Measurements from ENCODE around the gene NOC3L.
"Not testable (repeated sequence)": the region's sequence is repeated elsewhere in the genome, so short reads cannot be mapped to it uniquely, and the experiment has no call there.

The NOC3L gene

DNA sequence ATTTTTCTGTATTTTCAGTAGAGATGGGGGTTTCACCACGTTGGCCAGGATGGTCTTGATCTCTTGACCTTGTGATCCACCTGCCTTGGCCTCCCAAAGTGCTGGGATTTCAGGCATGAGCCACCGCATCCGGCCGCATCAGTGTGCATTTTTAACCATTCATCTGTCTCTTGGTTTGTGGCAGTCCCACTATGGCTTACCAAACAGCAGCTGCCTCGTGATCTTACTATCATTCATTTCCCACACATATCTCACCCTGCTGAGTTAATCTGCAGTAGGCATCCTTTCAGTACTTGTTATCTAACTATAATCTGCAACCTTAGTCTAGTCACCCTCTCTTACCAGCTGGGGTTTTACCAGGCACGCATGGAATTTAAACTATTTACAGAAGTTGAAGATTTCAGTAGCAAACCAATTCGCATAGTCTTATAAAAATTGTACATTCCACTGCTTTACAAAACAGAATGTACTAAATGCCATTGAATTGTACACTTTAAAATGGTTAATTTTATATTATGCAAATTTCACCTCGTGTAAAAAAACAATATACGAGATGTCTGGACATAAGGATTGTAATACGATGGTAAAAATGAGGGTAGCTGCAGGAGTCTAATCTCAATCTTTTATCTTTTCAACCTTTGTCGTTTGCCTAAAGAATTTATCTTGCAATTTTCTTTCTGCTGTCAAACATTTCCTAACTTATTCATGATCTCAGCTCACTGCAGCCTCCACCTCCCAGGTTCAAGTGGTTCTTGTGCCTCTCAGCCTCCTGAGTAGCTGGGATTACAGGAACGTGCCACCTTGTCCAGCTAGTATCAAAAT is 35.0 kb upstream of the NOC3L start:
- Histone ChIP-seq H3K27ac (ENCODE audit: low read depth, low read length) (no peak overlapping the region), H3K4me3 (ENCODE audit: low read depth in 1 of 2, low read length in 2 of 2) (no peak overlapping the region), H3K9ac (ENCODE audit: low read length) (no peak overlapping the region), H3K27me3 (ENCODE audit: control insufficient read depth in 1 of 2, insufficient read depth in 2 of 2, low read length in 2 of 2) (no peaks in the 10 kb centered on the region), H3K36me3 (ENCODE audit: insufficient read depth, low read length) (no peaks in the 10 kb centered on the region), H3K4me1 (ENCODE audit: insufficient read depth, low read length) (no peaks in the 10 kb centered on the region), H3K9me3 (ENCODE audit: low read length) (no peaks in the 10 kb centered on the region)

DNA sequence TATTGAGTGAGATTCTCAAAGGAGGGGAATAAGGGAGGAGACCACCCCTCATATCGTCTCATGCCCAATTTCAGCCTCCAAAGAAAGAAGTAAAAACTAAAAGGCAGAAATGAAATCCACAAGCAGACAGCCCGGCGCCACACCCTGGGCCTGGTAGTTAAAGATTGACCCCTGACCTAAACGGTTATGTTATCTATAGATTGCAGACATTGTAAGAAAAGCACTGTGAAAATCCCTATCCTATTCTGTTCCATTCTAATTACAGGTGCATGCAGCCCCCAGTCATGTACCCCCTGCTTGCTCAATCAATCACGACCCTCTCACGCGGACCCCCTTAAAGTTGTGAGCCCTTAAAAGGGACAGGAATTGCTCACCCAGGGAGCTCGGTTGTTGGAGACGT is 29.4 kb upstream of the NOC3L start:
- not testable (repeated sequence) for H3K36me3 ChIP-seq (ENCODE audit: insufficient read depth, low read length); H3K9ac ChIP-seq (ENCODE audit: low read length); H3K27ac ChIP-seq (ENCODE audit: low read depth, low read length); H3K4me3 ChIP-seq (ENCODE audit: low read depth in 1 of 2, low read length in 2 of 2); H3K27me3 ChIP-seq (ENCODE audit: control insufficient read depth in 1 of 2, insufficient read depth in 2 of 2, low read length in 2 of 2); H3K4me1 ChIP-seq (ENCODE audit: insufficient read depth, low read length); H3K9me3 ChIP-seq (ENCODE audit: low read length)

DNA sequence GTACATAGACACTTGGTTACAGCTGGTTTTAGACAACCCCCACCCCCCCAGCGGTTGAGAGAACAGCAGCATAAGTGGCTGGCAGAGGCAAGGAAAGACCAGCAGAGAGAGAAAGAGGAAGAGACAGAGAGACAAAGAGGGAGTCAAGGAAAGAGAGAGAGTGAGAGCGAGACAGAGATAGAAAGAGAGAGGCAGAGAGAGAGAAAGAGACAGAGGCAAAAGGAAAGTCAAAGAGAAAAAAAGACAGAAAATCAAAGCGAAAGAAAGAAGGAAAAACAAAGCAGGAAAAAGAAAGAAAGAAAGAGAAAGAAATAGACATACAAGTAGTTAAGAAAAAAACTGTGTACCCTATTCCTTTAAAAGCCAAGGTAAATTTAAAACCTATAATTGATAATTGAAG is 23.0 kb upstream of the NOC3L start:
- H3K36me3 ChIP-seq (ENCODE audit: insufficient read depth, low read length); H3K4me3 ChIP-seq (ENCODE audit: low read depth in 1 of 2, low read length in 2 of 2); H3K9me3 ChIP-seq (ENCODE audit: low read length); H3K27ac ChIP-seq (ENCODE audit: low read depth, low read length); H3K27me3 ChIP-seq (ENCODE audit: control insufficient read depth in 1 of 2, insufficient read depth in 2 of 2, low read length in 2 of 2); H3K9ac ChIP-seq (ENCODE audit: low read length); H3K4me1 ChIP-seq (ENCODE audit: insufficient read depth, low read length): not testable (repeated sequence)

DNA sequence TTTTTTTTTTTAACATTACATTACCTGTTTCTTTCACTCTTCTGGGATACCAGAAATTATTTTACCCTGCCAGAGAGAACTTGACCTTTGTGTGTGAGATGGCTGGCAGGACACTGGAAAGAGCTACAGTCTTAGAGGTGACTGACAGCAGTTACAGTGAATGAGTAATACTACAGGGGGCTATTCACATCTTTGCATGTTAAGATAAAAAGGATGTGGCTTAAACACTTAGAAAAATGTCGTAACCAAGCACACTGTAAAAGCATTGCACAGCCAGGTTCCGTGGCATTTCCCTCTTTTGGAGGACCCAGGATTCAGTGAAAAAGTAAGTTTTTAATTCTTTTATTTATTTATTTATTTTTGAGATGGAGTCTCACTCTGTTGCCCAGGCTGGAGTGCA is 20.8 kb upstream of the NOC3L start:
- Histone ChIP-seq H3K36me3 (ENCODE audit: insufficient read depth, low read length) (no peaks in the 10 kb centered on the region), H3K27me3 (ENCODE audit: control insufficient read depth in 1 of 2, insufficient read depth in 2 of 2, low read length in 2 of 2) (no peaks in the 10 kb centered on the region), H3K9ac (ENCODE audit: low read length) (no peak overlapping the region), H3K4me1 (ENCODE audit: insufficient read depth, low read length) (no peaks in the 10 kb centered on the region), H3K9me3 (ENCODE audit: low read length) (no peaks in the 10 kb centered on the region), H3K4me3 (ENCODE audit: low read depth in 1 of 2, low read length in 2 of 2) (no peak overlapping the region), H3K27ac (ENCODE audit: low read depth, low read length) (no peak overlapping the region)

DNA sequence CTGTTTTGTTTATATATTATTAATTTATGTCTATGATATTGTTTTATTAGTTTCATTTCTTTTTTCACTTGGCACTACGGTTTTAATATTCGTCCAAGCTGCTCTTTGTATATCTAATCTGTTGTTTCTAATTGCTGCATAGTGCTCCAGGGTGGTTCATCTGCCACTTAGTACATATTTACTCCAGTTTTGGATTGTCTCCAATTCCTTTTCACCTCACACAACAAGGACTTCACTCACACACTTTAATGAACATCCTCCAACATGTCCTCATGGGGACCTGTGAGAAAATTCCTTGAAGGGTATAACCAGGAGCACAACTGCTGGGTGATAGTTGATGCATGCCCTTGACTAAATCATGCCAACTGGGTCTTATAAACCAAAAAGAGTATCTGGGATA is 14.1 kb upstream of the NOC3L start:
- H3K4me1 ChIP-seq (ENCODE audit: insufficient read depth, low read length) = no peaks in the 10 kb centered on the region
- no peaks in the 10 kb centered on the region for H3K36me3 ChIP-seq (ENCODE audit: insufficient read depth, low read length)
- H3K27ac ChIP-seq (ENCODE audit: low read depth, low read length) = no peak overlapping the region
- H3K9ac ChIP-seq (ENCODE audit: low read length) = no peak overlapping the region
- no peaks in the 10 kb centered on the region for H3K9me3 ChIP-seq (ENCODE audit: low read length)
- H3K4me3 ChIP-seq (ENCODE audit: low read depth in 1 of 2, low read length in 2 of 2) = no peak overlapping the region
- no peaks in the 10 kb centered on the region for H3K27me3 ChIP-seq (ENCODE audit: control insufficient read depth in 1 of 2, insufficient read depth in 2 of 2, low read length in 2 of 2)

DNA sequence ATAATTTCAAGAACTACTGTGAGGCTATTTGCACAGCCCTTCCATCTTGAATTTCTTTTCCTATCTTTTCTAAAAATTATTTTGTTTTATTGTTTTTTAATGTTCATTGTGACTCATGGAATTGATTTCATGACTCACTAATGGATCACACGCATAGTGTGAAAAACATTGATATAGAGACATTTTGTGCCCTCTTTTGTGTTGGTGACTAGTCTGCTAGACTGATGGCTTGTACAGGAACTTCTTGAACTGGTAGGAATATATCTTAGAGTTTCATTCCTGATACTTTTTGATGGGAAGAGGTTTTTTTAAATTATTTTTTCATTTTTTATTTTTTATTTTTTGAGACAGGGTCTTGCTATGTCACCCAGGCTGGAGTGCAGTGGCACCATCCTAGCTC is 12.6 kb upstream of the NOC3L start:
- H3K27ac ChIP-seq (ENCODE audit: low read depth, low read length) = no peak overlapping the region
- H3K9me3 ChIP-seq (ENCODE audit: low read length) = no peaks in the 10 kb centered on the region
- no peaks in the 10 kb centered on the region for H3K27me3 ChIP-seq (ENCODE audit: control insufficient read depth in 1 of 2, insufficient read depth in 2 of 2, low read length in 2 of 2)

GRCh38 chr10:94370501-94370900 is 7.8 kb upstream of the NOC3L start:
- no peak overlapping the region for H3K4me3 ChIP-seq (ENCODE audit: low read depth in 1 of 2, low read length in 2 of 2)
- H3K36me3 ChIP-seq (ENCODE audit: insufficient read depth, low read length) = no peaks in the 10 kb centered on the region
- H3K27ac ChIP-seq (ENCODE audit: low read depth, low read length) = no peak overlapping the region
- H3K9ac ChIP-seq (ENCODE audit: low read length) = no peak overlapping the region
- H3K4me1 ChIP-seq (ENCODE audit: insufficient read depth, low read length) = no peaks in the 10 kb centered on the region
- H3K27me3 ChIP-seq (ENCODE audit: control insufficient read depth in 1 of 2, insufficient read depth in 2 of 2, low read length in 2 of 2) = no peaks in the 10 kb centered on the region
- H3K9me3 ChIP-seq (ENCODE audit: low read length) = no peaks in the 10 kb centered on the region

More for the DNA sequence above, 12.6 kb upstream of the NOC3L start:
- H3K4me3 ChIP-seq (ENCODE audit: low read depth in 1 of 2, low read length in 2 of 2) = no peak overlapping the region
- no peaks in the 10 kb centered on the region for H3K4me1 ChIP-seq (ENCODE audit: insufficient read depth, low read length)
- H3K9ac ChIP-seq (ENCODE audit: low read length) = no peak overlapping the region
- H3K36me3 ChIP-seq (ENCODE audit: insufficient read depth, low read length) = no peaks in the 10 kb centered on the region

GRCh38 chr10:94366382-94366781 is 3.6 kb upstream of the NOC3L start:
- H3K9ac ChIP-seq (ENCODE audit: low read length) = no peak overlapping the region
- H3K4me1 ChIP-seq (ENCODE audit: insufficient read depth, low read length) = peaks cover 9% of the 10 kb centered on the region
- H3K27me3 ChIP-seq (ENCODE audit: control insufficient read depth in 1 of 2, insufficient read depth in 2 of 2, low read length in 2 of 2) = no peaks in the 10 kb centered on the region
- H3K36me3 ChIP-seq (ENCODE audit: insufficient read depth, low read length) = no peaks in the 10 kb centered on the region
- no peak overlapping the region for H3K4me3 ChIP-seq (ENCODE audit: low read depth in 1 of 2, low read length in 2 of 2)
- no peak overlapping the region for H3K27ac ChIP-seq (ENCODE audit: low read depth, low read length)
- H3K9me3 ChIP-seq (ENCODE audit: low read length) = no peaks in the 10 kb centered on the region

DNA sequence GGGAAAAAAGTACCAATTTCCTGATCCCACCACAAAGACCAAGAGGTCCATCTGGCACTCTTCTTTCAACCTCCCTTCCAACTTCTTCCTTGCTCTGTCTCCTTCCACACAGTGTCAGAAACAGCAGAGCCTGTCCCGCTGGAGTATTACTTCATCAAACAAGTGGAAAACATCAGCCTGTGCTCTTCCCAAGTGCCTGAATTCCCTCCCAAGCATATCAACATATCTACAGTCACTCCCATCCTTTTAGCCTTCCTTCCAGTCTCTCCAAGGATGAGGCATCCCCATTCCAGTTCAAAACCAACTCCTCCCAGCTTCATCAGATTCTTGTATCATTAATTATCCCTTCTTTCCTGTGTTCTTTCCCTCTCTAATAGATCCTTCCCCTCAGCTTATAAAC is 1.7 kb upstream of the NOC3L start:
- Histone ChIP-seq H3K4me3 (ENCODE audit: low read depth in 1 of 2, low read length in 2 of 2) (no peak overlapping the region), H3K27me3 (ENCODE audit: control insufficient read depth in 1 of 2, insufficient read depth in 2 of 2, low read length in 2 of 2) (no peaks in the 10 kb centered on the region), H3K9ac (ENCODE audit: low read length) (no peak overlapping the region), H3K27ac (ENCODE audit: low read depth, low read length) (no peak overlapping the region), H3K36me3 (ENCODE audit: insufficient read depth, low read length) (no peaks in the 10 kb centered on the region), H3K4me1 (ENCODE audit: insufficient read depth, low read length) (peaks cover 13% of the 10 kb centered on the region), H3K9me3 (ENCODE audit: low read length) (no peaks in the 10 kb centered on the region)

GRCh38 chr10:94363251-94363565 is 469 bp upstream of the NOC3L start:
- peaks cover 1% of the 10 kb centered on the region for H3K36me3 ChIP-seq (ENCODE audit: insufficient read depth, low read length)
- H3K4me3 ChIP-seq (ENCODE audit: low read depth in 1 of 2, low read length in 2 of 2) = peak overlapping the region; percentile 64 to 69
- H3K27me3 ChIP-seq (ENCODE audit: control insufficient read depth in 1 of 2, insufficient read depth in 2 of 2, low read length in 2 of 2) = no peaks in the 10 kb centered on the region
- peaks cover 13% of the 10 kb centered on the region for H3K4me1 ChIP-seq (ENCODE audit: insufficient read depth, low read length)
- H3K27ac ChIP-seq (ENCODE audit: low read depth, low read length) = no peak overlapping the region
- no peaks in the 10 kb centered on the region for H3K9me3 ChIP-seq (ENCODE audit: low read length)
- H3K9ac ChIP-seq (ENCODE audit: low read length) = no peak overlapping the region

- Histone ChIP-seq H3K27me3 (ENCODE audit: control insufficient read depth in 1 of 2, insufficient read depth in 2 of 2, low read length in 2 of 2) (no peaks in the 10 kb centered on the region), H3K4me1 (ENCODE audit: insufficient read depth, low read length) (peaks cover 13% of the 10 kb centered on the region), H3K27ac (ENCODE audit: low read depth, low read length) (no peak overlapping the region), H3K4me3 (ENCODE audit: low read depth in 1 of 2, low read length in 2 of 2) (peak overlapping the region in 1 of 2 donors; percentile 69), H3K9ac (ENCODE audit: low read length) (no peak overlapping the region), H3K9me3 (ENCODE audit: low read length) (no peaks in the 10 kb centered on the region), H3K36me3 (ENCODE audit: insufficient read depth, low read length) (peaks cover 19% of the 10 kb centered on the region)
Observed at GRCh38 chr10:94361171-94361794, 1.5 kb downstream of the NOC3L start.

DNA sequence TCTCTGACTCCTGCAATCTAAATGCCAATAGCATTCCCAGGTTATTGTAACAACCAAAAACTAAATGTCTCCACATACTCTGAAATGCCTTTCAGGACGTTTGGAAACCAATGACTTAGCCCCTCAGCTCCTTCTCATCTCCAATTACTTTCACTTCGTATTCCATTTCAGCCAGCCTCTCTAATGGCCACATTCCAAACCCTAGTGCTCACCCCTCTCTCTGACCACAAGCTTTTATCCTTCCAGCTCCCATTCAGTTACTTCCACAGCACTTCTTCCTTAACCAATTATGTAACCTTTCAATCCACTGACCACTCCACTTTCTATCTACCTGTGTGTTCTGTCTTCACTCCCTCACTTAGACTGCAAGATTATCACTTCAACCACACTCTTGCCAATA is 4.3 kb downstream of the NOC3L start:
- peaks cover 13% of the 10 kb centered on the region for H3K4me1 ChIP-seq (ENCODE audit: insufficient read depth, low read length)
- H3K9ac ChIP-seq (ENCODE audit: low read length) = no peak overlapping the region
- peaks cover 20% of the 10 kb centered on the region for H3K36me3 ChIP-seq (ENCODE audit: insufficient read depth, low read length)
- H3K27ac ChIP-seq (ENCODE audit: low read depth, low read length) = no peak overlapping the region
- H3K27me3 ChIP-seq (ENCODE audit: control insufficient read depth in 1 of 2, insufficient read depth in 2 of 2, low read length in 2 of 2) = no peaks in the 10 kb centered on the region
- no peak overlapping the region for H3K4me3 ChIP-seq (ENCODE audit: low read depth in 1 of 2, low read length in 2 of 2)
- H3K9me3 ChIP-seq (ENCODE audit: low read length) = no peaks in the 10 kb centered on the region
